CD8-positive, alpha-beta memory T cell (primary cell): ENCODE data around the gene PRDX1. TPM values are rescaled to one million over a fixed set of nuclear protein-coding genes. Genes with fewer than 3 reads are reported as not detected.
"Not testable (repeated sequence)": the region's sequence is repeated elsewhere in the genome, so short reads cannot be mapped to it uniquely, and the experiment has no call there.

Experiments
- CTCF ChIA-PET: fragments of 350-600 bp; sonication (Branson Sonifier 250); formaldehyde crosslinking; loops from one replicate; lab custom pipeline; 2021; ENCODE audit warnings: antibody characterized with exemption; lab: Charles Lee
- POLR2A ChIA-PET: fragments of 350-600 bp; sonication (Branson Sonifier 250); formaldehyde crosslinking; loops from one replicate; lab custom pipeline; 2021; ENCODE audit warnings: antibody characterized with exemption; lab: Charles Lee
- DNase-seq, 5 donors: peaks; one replicate each; pipeline versions ENCODE4 v3.0.0 to v3.0.0-alpha.2; 2020 to 2022; ENCODE audit warnings: mixed read lengths in 1 of 5
- H3K27ac ChIP-seq: one replicate; pipeline ENCODE4 v1.7.0; 2013; ENCODE audit warnings: low read depth, mild to moderate bottlenecking, low read length, moderate library complexity
- H3K27me3 ChIP-seq: 2 replicates; pipeline ENCODE4 v1.7.0; 2013; ENCODE audit warnings: low read length, mild to moderate bottlenecking; ENCODE audit not compliant: insufficient read depth, poor library complexity, severe bottlenecking
- H3K36me3 ChIP-seq: 2 replicates; pipeline ENCODE4 v1.7.0; 2013; ENCODE audit warnings: mild to moderate bottlenecking, low read length, moderate library complexity; ENCODE audit not compliant: insufficient read depth
- H3K4me1 ChIP-seq: 2 replicates; pipeline ENCODE4 v1.7.0; 2013; ENCODE audit warnings: mild to moderate bottlenecking, low read length, moderate library complexity; ENCODE audit not compliant: insufficient read depth
- H3K4me3 ChIP-seq: 2 replicates; pipeline ENCODE4 v1.7.0; 2013; ENCODE audit warnings: mild to moderate bottlenecking, low read length
- H3K9me3 ChIP-seq: 2 replicates; pipeline ENCODE4 v1.7.0; 2013; ENCODE audit warnings: mild to moderate bottlenecking, low read length
- H3K27ac Mint-ChIP-seq, 8 donors: one replicate each; pipeline ENCODE4 v1.8.0; 2020 to 2021; ENCODE audit warnings: mixed read lengths in 8 of 8, mild to moderate bottlenecking in 6 of 8, inconsistent platforms in 3 of 8, moderate library complexity in 3 of 8
- H3K27me3 Mint-ChIP-seq, 2 donors: one replicate each; pipeline ENCODE4 v1.8.0; 2020 to 2021; ENCODE audit warnings: mixed read lengths in 2 of 2, mild to moderate bottlenecking in 1 of 2, moderate library complexity in 1 of 2
- H3K36me3 Mint-ChIP-seq, 3 donors: one replicate each; pipeline ENCODE4 v1.8.0; 2020 to 2021; ENCODE audit warnings: mixed read lengths in 3 of 3, inconsistent platforms in 1 of 3, mild to moderate bottlenecking in 1 of 3
- H3K4me1 Mint-ChIP-seq, 3 donors: one replicate each; pipeline ENCODE4 v1.8.0; 2020 to 2021; ENCODE audit warnings: mixed read lengths in 3 of 3, inconsistent platforms in 1 of 3, mild to moderate bottlenecking in 1 of 3
- H3K4me3 Mint-ChIP-seq, 7 donors: one replicate each; pipeline ENCODE4 v1.8.0; 2020 to 2021; ENCODE audit warnings: mixed read lengths in 7 of 7, mild to moderate bottlenecking in 6 of 7, moderate library complexity in 4 of 7, inconsistent platforms in 2 of 7
- H3K9me3 Mint-ChIP-seq, 5 donors: one replicate each; pipeline ENCODE4 v1.8.0; 2020 to 2022; ENCODE audit warnings: mixed read lengths in 5 of 5, mild to moderate bottlenecking in 3 of 5, moderate library complexity in 2 of 5, inconsistent platforms in 1 of 5
- polyA plus RNA-seq: library from polyadenylated mRNA; unstranded; fragments of 300-500 nt; fragmentation: Illumina TruSeq; gene quantifications from one replicate; pipeline ENCODE4 v1.2.3, GENCODE V29; 2021
- total RNA-seq, 2 experiments: library from RNA; stranded (reverse); gene quantifications; one replicate each; pipeline ENCODE4 v1.2.3, GENCODE V29; 2021

The PRDX1 gene
- total and polyA plus RNA-seq, 3 experiments from 2014 or later = 261 to 849 (median 784) TPM

DNA sequence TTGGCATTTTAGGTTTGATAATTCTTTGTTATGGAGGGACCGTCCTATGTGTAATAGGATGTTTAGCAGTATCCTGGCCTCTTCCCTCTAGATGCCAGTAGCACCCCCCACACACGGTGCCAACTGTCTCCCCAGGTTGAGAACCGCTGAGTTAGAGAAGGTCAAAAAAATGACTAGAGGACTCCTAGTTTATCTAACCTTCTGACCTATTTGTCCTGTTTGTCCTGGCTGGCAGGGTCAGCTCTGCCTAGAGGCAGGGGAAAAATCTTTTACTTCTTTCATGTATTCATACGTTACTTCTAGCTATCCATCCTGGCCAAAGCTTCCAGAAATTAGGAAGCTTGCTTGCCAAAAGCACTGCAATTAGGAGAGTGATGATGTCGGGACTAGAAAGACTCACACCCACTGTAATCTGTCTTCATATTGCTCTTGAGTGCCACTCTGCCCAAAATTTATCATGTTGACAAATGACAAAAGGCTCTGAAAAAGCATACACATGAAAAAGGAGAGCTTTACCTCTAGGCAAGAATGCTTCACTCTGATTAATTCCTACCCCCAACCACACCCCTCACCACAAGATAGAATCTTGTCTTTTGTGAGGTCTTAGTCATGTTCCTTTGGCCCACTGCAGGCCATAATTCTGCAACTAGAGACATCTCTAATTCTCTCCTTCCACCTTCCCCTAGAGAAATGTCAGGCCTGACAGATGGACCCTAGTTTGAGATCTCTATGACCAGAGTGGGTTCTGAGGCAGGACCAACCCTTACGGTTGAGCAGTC, 14.5 kb upstream of the PRDX1 start:
- no peak for DNase-seq
- Mint-ChIP-seq H3K9me3 (no peaks in the 10 kb centered on the region), H3K4me3 (no peak overlapping the region), H3K4me1 (peaks cover 0 to 1% (median 0%) of the 10 kb centered on the region in 3 donors), H3K27ac (peak overlapping the region in 1 of 8 donors; percentile 12), H3K36me3 (no peaks in the 10 kb centered on the region), H3K27me3 (no peaks in the 10 kb centered on the region)
- H3K27me3 ChIP-seq = no peaks in the 10 kb centered on the region
- H3K9me3 ChIP-seq = no peaks in the 10 kb centered on the region
- POLR2A ChIA-PET = no interaction called here
- H3K36me3 ChIP-seq = no peaks in the 10 kb centered on the region
- H3K27ac ChIP-seq = no peak overlapping the region
- no peak overlapping the region for H3K4me3 ChIP-seq
- no peaks in the 10 kb centered on the region for H3K4me1 ChIP-seq
- CTCF ChIA-PET = interaction anchor here (1.4 kb wide), 1 partner anchor 24 kb away, joined by 4 read pairs; no protein-coding TSS in a partner anchor

- no peaks in the 10 kb centered on the region for H3K4me1 ChIP-seq
- Mint-ChIP-seq H3K9me3 (no peaks in the 10 kb centered on the region), H3K4me3 (peak overlapping the region in 1 of 7 donors; percentile 17), H3K36me3 (no peaks in the 10 kb centered on the region), H3K4me1 (peaks cover 0 to 1% (median 0%) of the 10 kb centered on the region in 3 donors), H3K27ac (no peak overlapping the region), H3K27me3 (no peaks in the 10 kb centered on the region)
- H3K36me3 ChIP-seq = no peaks in the 10 kb centered on the region
- no peak overlapping the region for H3K27ac ChIP-seq
- no peaks in the 10 kb centered on the region for H3K9me3 ChIP-seq
- DNase-seq = no peak
- no peaks in the 10 kb centered on the region for H3K27me3 ChIP-seq
- no peak overlapping the region for H3K4me3 ChIP-seq
- ChIA-PET CTCF (no interaction called here), POLR2A (no interaction called here)
These were observed 10.2 kb upstream of the PRDX1 start for GRCh38 chr1:45531873-45532272.

GRCh38 chr1:45530632-45531135, 9.0 kb upstream of the PRDX1 start:
- Histone ChIP-seq H3K36me3 (no peaks in the 10 kb centered on the region), H3K27me3 (no peaks in the 10 kb centered on the region), H3K4me1 (no peaks in the 10 kb centered on the region), H3K4me3 (no peak overlapping the region), H3K27ac (no peak overlapping the region), H3K9me3 (no peaks in the 10 kb centered on the region)
- H3K36me3 Mint-ChIP-seq = no peaks in the 10 kb centered on the region
- peak overlapping the region in 1 of 8 donors; percentile 23 for H3K27ac Mint-ChIP-seq
- DNase-seq = no peak
- ChIA-PET POLR2A (interaction anchor here (0.8 kb wide), 1 partner anchor 9 kb away, joined by 3 read pairs; the partner anchor contains the start of gene PRDX1), CTCF (interaction anchor here (0.7 kb wide), 1 partner anchor 154 kb away, joined by 3 read pairs; no protein-coding TSS in a partner anchor)
- H3K4me1 Mint-ChIP-seq = peaks cover 0 to 1% (median 0%) of the 10 kb centered on the region in 3 donors
- no peaks in the 10 kb centered on the region for H3K9me3 Mint-ChIP-seq
- peaks cover 0 to 3% of the 10 kb centered on the region in 2 donors for H3K27me3 Mint-ChIP-seq
- H3K4me3 Mint-ChIP-seq = no peak overlapping the region

- ChIA-PET POLR2A (no interaction called here), CTCF (no interaction called here)
- DNase-seq = no peak
- Mint-ChIP-seq H3K27ac (peak overlapping the region in 1 of 8 donors; percentile 13), H3K27me3 (peaks cover 0 to 3% of the 10 kb centered on the region in 2 donors), H3K4me1 (peaks cover 11 to 13% (median 12%) of the 10 kb centered on the region in 3 donors), H3K4me3 (peak overlapping the region in 1 of 7 donors; percentile 9), H3K36me3 (peaks cover 0 to 7% (median 0%) of the 10 kb centered on the region in 3 donors), H3K9me3 (no peaks in the 10 kb centered on the region)
- H3K27me3 ChIP-seq = no peaks in the 10 kb centered on the region
- no peak overlapping the region for H3K4me3 ChIP-seq
- H3K4me1 ChIP-seq = peaks cover 6% of the 10 kb centered on the region
- no peaks in the 10 kb centered on the region for H3K9me3 ChIP-seq
- no peak overlapping the region for H3K27ac ChIP-seq
- no peaks in the 10 kb centered on the region for H3K36me3 ChIP-seq
These were observed 4.5 kb upstream of the PRDX1 start for GRCh38 chr1:45526135-45526644.

GRCh38 chr1:45523975-45524374, 2.3 kb upstream of the PRDX1 start:
- H3K9me3 Mint-ChIP-seq, H3K27me3 ChIP-seq, H3K27me3 Mint-ChIP-seq, H3K4me3 ChIP-seq, H3K36me3 ChIP-seq, CTCF ChIA-PET, H3K27ac ChIP-seq, DNase-seq, POLR2A ChIA-PET, H3K9me3 ChIP-seq, H3K27ac Mint-ChIP-seq: not testable (repeated sequence)
- peaks cover 18 to 31% (median 22%) of the 10 kb centered on the region in 3 donors for H3K4me1 Mint-ChIP-seq
- peaks cover 0 to 14% (median 0%) of the 10 kb centered on the region in 3 donors for H3K36me3 Mint-ChIP-seq
- peak overlapping the region in 1 of 7 donors; percentile 10 for H3K4me3 Mint-ChIP-seq
- peaks cover 19% of the 10 kb centered on the region for H3K4me1 ChIP-seq

DNA sequence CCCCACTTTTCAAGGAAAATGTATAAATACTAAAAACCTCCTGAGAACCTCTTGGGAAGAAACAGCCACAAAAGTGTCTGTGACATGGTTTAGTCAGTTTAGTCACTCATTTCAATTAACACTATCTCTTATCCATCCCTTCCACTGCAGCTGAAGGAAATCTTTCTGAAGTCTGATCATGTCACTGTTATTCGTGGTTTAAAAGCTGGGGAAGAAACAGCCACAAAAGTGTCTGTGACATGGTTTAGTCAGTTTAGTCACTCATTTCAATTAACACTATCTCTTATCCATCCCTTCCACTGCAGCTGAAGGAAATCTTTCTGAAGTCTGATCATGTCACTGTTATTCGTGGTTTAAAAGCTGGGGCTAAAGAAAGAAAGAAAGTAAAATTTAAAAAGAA, 1.8 kb upstream of the PRDX1 start:
- H3K4me1 Mint-ChIP-seq = peaks cover 23 to 36% (median 27%) of the 10 kb centered on the region in 3 donors
- H3K9me3 ChIP-seq, CTCF ChIA-PET, H3K27ac Mint-ChIP-seq, POLR2A ChIA-PET, DNase-seq, H3K27me3 Mint-ChIP-seq, H3K9me3 Mint-ChIP-seq, H3K27me3 ChIP-seq, H3K27ac ChIP-seq, H3K4me3 ChIP-seq, H3K36me3 ChIP-seq: not testable (repeated sequence)
- H3K4me1 ChIP-seq = peaks cover 24% of the 10 kb centered on the region
- peak overlapping the region in 1 of 7 donors; percentile 97 for H3K4me3 Mint-ChIP-seq
- H3K36me3 Mint-ChIP-seq = peaks cover 0 to 19% (median 0%) of the 10 kb centered on the region in 3 donors

- Histone ChIP-seq H3K36me3 (no peaks in the 10 kb centered on the region), H3K27me3 (no peaks in the 10 kb centered on the region), H3K4me3 (peak overlapping the region; percentile 96), H3K4me1 (peaks cover 24% of the 10 kb centered on the region), H3K27ac (peak overlapping the region; percentile 82), H3K9me3 (no peaks in the 10 kb centered on the region)
- no peaks in the 10 kb centered on the region for H3K9me3 Mint-ChIP-seq
- H3K4me1 Mint-ChIP-seq = peaks cover 24 to 37% (median 27%) of the 10 kb centered on the region in 3 donors
- CTCF ChIA-PET = interaction anchor here (1.0 to 2.6 kb wide), 6 partner anchors 11 to 219 kb away, joined by 3 to 21 read pairs (median 8); partner anchors contain the start of gene MMACHC
- H3K27me3 Mint-ChIP-seq = peaks cover 0 to 3% of the 10 kb centered on the region in 2 donors
- DNase-seq = no peak
- POLR2A ChIA-PET = interaction anchor here (0.6 to 2.0 kb wide), 18 partner anchors 8 to 747 kb away, joined by 3 to 18 read pairs (median 4); partner anchors contain the start of genes AKR1A1, CCDC163, GPBP1L1 and HECTD3
- H3K4me3 Mint-ChIP-seq = peak overlapping the region; percentile 88 to 97 (median 94)
- peak overlapping the region; percentile 62 to 95 (median 90) for H3K27ac Mint-ChIP-seq
- peaks cover 0 to 22% (median 0%) of the 10 kb centered on the region in 3 donors for H3K36me3 Mint-ChIP-seq
These were observed 830 bp upstream of the PRDX1 start for GRCh38 chr1:45522324-45523104.
